HG03460 (cell line): ENCODE data around the gene ABCC3.

Source experiments
- ATAC-seq: cut with Tn5 transposase; IDR thresholded peaks from one replicate; pipeline ENCODE4 v1.9.1; 2021; ENCODE audit not compliant: unreplicated experiment

The ABCC3 gene

GRCh38 chr17:50627782-50628601 lies 6.7 kb upstream of the ABCC3 start:
- no peak for ATAC-seq

- no peak for ATAC-seq
These were observed 4.8 kb upstream of the ABCC3 start for GRCh38 chr17:50629902-50630301.

- no peak for ATAC-seq
These were observed 4.0 kb upstream of the ABCC3 start for GRCh38 chr17:50630524-50631194.

GRCh38 chr17:50631195-50631907 lies 3.3 kb upstream of the ABCC3 start:
- ATAC-seq, result no peak

GRCh38 chr17:50631908-50632571 lies 2.6 kb upstream of the ABCC3 start:
- no peak for ATAC-seq

GRCh38 chr17:50632637-50633036 lies 2.0 kb upstream of the ABCC3 start:
- ATAC-seq, result no peak

GRCh38 chr17:50633683-50634082 lies 998 bp upstream of the ABCC3 start:
- ATAC-seq, result no peak

- ATAC-seq, result no peak
These were observed 442 bp downstream of the ABCC3 start for GRCh38 chr17:50634915-50635731.

- no peak for ATAC-seq
These were observed 976 bp downstream of the ABCC3 start for GRCh38 chr17:50635732-50635981.

GRCh38 chr17:50635982-50636803 lies 1.5 kb downstream of the ABCC3 start:
- no peak for ATAC-seq

- ATAC-seq, result no peak
These were observed 2.1 kb downstream of the ABCC3 start for GRCh38 chr17:50636804-50637195.

- no peak for ATAC-seq
These were observed 3.3 kb downstream of the ABCC3 start for GRCh38 chr17:50637829-50638605.

- ATAC-seq, result no peak
These were observed 3.9 kb downstream of the ABCC3 start for GRCh38 chr17:50638606-50638965.

GRCh38 chr17:50638966-50639713 lies 4.5 kb downstream of the ABCC3 start:
- ATAC-seq, result no peak

GRCh38 chr17:50640686-50641351 lies 6.1 kb downstream of the ABCC3 start:
- ATAC-seq, result no peak

GRCh38 chr17:50641357-50641756 lies 6.7 kb downstream of the ABCC3 start:
- no peak for ATAC-seq

- ATAC-seq, result no peak
These were observed 7.5 kb downstream of the ABCC3 start for GRCh38 chr17:50642071-50642721.
